Endodermal cell (in vitro differentiated cells): ENCODE results near the gene RNU2-1. TPM values are rescaled to one million over a fixed set of nuclear protein-coding genes. Genes with fewer than 3 reads are reported as not detected.

Source experiments
- DNase-seq: peaks from one replicate; pipeline ENCODE4 v3.0.0-alpha.2; 2017
- H3K27ac ChIP-seq: 2 replicates; pipeline ENCODE4 v1.5.1; 2013; ENCODE audit warnings: mild to moderate bottlenecking, low read depth, low read length, moderate library complexity
- H3K27me3 ChIP-seq: 2 replicates; pipeline ENCODE4 v1.6.1; 2013; ENCODE audit warnings: mild to moderate bottlenecking, low read length, moderate library complexity; ENCODE audit not compliant: insufficient read depth, control insufficient read depth, poor library complexity, severe bottlenecking
- H3K36me3 ChIP-seq: 2 replicates; pipeline ENCODE4 v1.7.0; 2013; ENCODE audit warnings: mild to moderate bottlenecking, low read length, moderate library complexity; ENCODE audit not compliant: control insufficient read depth, insufficient read depth
- H3K4me1 ChIP-seq: one replicate; pipeline ENCODE4 v1.7.0; 2013; ENCODE audit warnings: low read length; ENCODE audit not compliant: control insufficient read depth, insufficient read depth
- H3K4me3 ChIP-seq: 2 replicates; pipeline ENCODE4 v1.5.1; 2013; ENCODE audit warnings: mild to moderate bottlenecking, low read length, moderate library complexity
- H3K9ac ChIP-seq: 2 replicates; pipeline ENCODE4 v1.6.1; 2013; ENCODE audit warnings: mild to moderate bottlenecking, low read length, moderate library complexity; ENCODE audit not compliant: poor library complexity, severe bottlenecking; ENCODE audit errors: extremely low read depth
- H3K9me3 ChIP-seq: 2 replicates; pipeline ENCODE4 v1.6.1; 2013; ENCODE audit warnings: mild to moderate bottlenecking, low read length, moderate library complexity; ENCODE audit not compliant: control insufficient read depth
- H3K27ac Mint-ChIP-seq: 2 replicates; pipeline ENCODE4 v1.8.0; 2020; ENCODE audit warnings: mixed read lengths
- H3K27me3 Mint-ChIP-seq: 2 replicates; pipeline ENCODE4 v1.8.0; 2021; ENCODE audit warnings: mild to moderate bottlenecking, mixed read lengths; ENCODE audit not compliant: insufficient read depth
- H3K36me3 Mint-ChIP-seq: 2 replicates; pipeline ENCODE4 v1.8.0; 2020; ENCODE audit warnings: low read depth, mixed read lengths
- H3K4me1 Mint-ChIP-seq: 2 replicates; pipeline ENCODE4 v1.8.0; 2020; ENCODE audit warnings: mixed read lengths
- H3K4me3 Mint-ChIP-seq: 2 replicates; pipeline ENCODE4 v1.8.0; 2020; ENCODE audit warnings: mild to moderate bottlenecking, moderate library complexity, mixed read lengths
- H3K9me3 Mint-ChIP-seq: 2 replicates; pipeline ENCODE4 v1.8.0; 2020; ENCODE audit warnings: mild to moderate bottlenecking, mixed read lengths
- WGBS, 2 experiments: methylation state at CpG; one replicate each; pipeline versions ENCODE4 v1.1.5 to v1.1.7; 2013; ENCODE audit warnings: missing lambda C conversion rate in 2 of 2, mixed read lengths in 1 of 2; ENCODE audit not compliant: insufficient coverage in 1 of 2, insufficient read length in 1 of 2; 5-methylcytosine and 5-hydroxymethylcytosine counted together
- total RNA-seq, 2 donors: library from RNA; stranded (reverse); fragmentation: NEBNext Ultra II Directional in 1 of 2; extraction: Animal tissue kit (Norgen Biotek cat#: 25700) in 1 of 2; gene quantifications; 2 replicates in 1 of 2; 3 replicates in 1 of 2; pipeline ENCODE4 v1.2.1, GENCODE V29; 2021
- TF ChIP-seq, protein P1 (sequence below): fragments of 200-600 bp; sonication (generic); conservative IDR thresholded peaks from 2 replicates; pipeline ENCODE4 v1.5.0; 2021; ENCODE audit warnings: antibody characterized with exemption, mild to moderate bottlenecking

RNU2-1 gene
- total RNA-seq, 2 donors from 2014 or later = 5,418 to 7,320 TPM

DNA sequence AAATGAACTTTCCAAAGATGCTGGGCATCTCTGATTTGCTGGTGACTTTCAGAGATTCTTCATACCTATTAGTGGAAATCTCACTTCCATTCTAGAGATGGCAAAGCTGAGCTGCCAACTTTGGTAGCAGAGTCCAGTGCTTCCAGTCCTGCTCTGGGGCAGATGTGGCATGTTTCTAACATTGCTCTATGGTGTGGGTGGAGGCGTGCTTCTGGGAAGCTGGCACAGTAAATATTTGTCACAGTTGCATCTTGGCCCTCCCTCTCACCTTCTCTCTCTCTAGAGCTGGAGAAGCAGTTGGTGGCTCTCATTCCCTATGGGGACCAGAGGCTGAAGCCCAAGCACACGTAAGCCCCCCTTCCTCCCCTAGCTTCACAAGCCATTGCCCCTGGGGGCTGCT lies 20.2 kb downstream of the RNU2-1 start:
- Mint-ChIP-seq H3K27ac (no peak overlapping the region), H3K4me1 (peaks cover 21% of the 10 kb centered on the region), H3K9me3 (no peaks in the 10 kb centered on the region), H3K27me3 (no peaks in the 10 kb centered on the region), H3K4me3 (no peak overlapping the region), H3K36me3 (peaks cover 48% of the 10 kb centered on the region)
- 95 to 100% methylated on average over 1 of the region's 2 CpGs for WGBS, 2 experiments
- no peak for DNase-seq
- Histone ChIP-seq H3K4me1 (peaks cover 10% of the 10 kb centered on the region), H3K4me3 (peak overlapping the region; percentile 81), H3K36me3 (peaks cover 44% of the 10 kb centered on the region), H3K27ac (no peak overlapping the region), H3K9ac (no peak overlapping the region), H3K9me3 (no peaks in the 10 kb centered on the region), H3K27me3 (no peaks in the 10 kb centered on the region)
- TF ChIP-seq, protein P1, sequence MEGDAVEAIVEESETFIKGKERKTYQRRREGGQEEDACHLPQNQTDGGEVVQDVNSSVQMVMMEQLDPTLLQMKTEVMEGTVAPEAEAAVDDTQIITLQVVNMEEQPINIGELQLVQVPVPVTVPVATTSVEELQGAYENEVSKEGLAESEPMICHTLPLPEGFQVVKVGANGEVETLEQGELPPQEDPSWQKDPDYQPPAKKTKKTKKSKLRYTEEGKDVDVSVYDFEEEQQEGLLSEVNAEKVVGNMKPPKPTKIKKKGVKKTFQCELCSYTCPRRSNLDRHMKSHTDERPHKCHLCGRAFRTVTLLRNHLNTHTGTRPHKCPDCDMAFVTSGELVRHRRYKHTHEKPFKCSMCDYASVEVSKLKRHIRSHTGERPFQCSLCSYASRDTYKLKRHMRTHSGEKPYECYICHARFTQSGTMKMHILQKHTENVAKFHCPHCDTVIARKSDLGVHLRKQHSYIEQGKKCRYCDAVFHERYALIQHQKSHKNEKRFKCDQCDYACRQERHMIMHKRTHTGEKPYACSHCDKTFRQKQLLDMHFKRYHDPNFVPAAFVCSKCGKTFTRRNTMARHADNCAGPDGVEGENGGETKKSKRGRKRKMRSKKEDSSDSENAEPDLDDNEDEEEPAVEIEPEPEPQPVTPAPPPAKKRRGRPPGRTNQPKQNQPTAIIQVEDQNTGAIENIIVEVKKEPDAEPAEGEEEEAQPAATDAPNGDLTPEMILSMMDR = no peak

DNA sequence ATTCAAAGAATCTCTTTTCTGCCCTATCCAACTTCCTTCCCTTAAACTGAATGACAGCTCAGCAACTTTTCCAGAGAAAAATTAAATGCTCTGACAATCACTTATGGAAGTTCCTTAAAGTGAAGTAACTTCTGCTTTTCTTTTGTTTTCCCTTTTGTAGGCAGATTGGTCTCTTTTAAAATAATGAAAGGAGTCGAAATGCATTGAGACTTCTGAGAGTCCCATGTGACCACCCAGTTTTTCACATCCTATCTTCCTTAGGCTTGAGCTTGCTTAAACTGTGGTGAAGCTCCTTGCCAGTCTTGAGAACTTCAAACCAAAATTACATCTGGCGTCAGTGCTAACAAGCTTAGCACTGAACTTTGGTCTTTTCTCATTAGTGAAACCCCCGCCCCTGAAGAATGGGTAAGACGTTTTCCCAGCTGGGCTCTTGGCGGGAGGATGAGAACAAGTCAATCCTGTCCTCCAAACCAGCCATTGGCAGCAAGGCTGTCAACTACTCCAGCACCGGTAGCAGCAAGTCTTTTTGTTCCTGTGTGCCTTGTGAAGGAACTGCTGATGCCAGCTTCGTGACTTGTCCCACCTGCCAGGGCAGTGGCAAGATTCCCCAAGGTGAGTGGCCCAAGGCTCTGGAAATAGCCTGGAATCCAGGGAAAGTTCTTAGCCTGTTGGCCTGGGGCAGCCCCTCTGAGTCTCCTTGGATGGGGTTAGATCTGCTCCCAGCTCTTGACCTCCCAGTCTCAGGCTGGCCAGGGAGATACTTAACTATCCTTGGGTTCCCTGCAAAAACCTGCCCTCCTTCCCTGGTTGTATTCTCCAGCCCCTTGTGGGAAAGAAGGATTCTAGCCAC lies 20.9 kb downstream of the RNU2-1 start:
- TF ChIP-seq, protein P1 = no peak
- peak overlapping the region; percentile 81 for H3K4me3 Mint-ChIP-seq
- peaks cover 21% of the 10 kb centered on the region for H3K4me1 Mint-ChIP-seq
- WGBS, 2 experiments = 82 to 91% methylated on average over 7 of the region's 7 CpGs
- Histone ChIP-seq H3K27ac (no peak overlapping the region), H3K9me3 (no peaks in the 10 kb centered on the region), H3K27me3 (no peaks in the 10 kb centered on the region), H3K4me3 (peak overlapping the region; percentile 81), H3K4me1 (peaks cover 8% of the 10 kb centered on the region), H3K36me3 (peaks cover 50% of the 10 kb centered on the region), H3K9ac (peak overlapping the region; percentile 76)
- DNase-seq = no peak
- no peaks in the 10 kb centered on the region for H3K27me3 Mint-ChIP-seq
- H3K36me3 Mint-ChIP-seq = peaks cover 53% of the 10 kb centered on the region
- H3K9me3 Mint-ChIP-seq = no peaks in the 10 kb centered on the region
- H3K27ac Mint-ChIP-seq = peak overlapping the region; percentile 96

DNA sequence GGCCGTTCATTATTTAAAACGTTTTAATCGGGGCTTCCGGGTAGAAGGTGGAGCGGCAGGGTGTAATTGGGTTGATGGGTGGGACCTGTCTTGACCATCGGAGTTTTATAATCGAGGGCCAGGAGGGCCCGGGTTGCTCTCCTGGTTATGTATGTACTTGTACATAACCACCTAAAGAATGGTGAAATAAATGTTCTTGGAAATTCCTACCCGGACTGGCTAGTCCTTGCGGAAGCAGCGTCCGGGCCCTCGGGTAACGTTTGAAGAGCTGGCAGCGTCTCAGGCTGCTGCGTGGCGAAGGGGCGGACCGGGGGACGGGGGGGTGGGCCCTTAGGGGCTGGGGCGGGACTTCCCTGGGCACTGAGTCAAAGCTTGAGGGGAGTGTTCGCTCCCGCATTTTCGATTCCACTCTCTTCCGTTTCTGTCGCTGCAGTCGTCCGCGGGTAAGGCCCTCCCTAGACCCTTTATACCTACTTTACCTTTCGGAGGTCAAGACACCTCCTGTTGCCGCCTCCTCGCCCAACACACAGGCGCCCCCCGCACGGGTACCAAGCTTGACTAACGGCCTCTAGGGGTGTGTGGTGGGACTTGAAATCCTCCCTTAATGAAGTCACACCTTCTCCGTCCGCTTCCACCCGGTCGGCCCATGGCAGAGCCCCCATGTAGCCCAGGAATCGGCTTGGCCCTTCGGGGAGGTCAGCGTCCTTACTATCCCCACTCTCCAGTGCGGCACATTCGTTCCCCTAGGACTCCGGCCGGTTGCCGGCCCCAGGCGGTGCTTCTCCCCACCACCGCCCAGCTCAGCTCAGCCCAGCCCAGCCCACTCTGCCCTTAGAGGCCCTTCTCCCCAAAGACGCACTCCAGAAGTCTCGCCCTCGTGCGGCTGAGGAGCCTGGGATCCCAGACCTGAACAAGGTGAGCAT lies 22.0 kb downstream of the RNU2-1 start, which contains the start of gene TMEM106A:
Gene TMEM106A, plus strand, starts transcription at position 396 of the 923 bp plus-strand sequence. CDS start 1,167 bp downstream, outside the sequence.
- peaks cover 8% of the 10 kb centered on the region for H3K4me1 ChIP-seq
- H3K9me3 ChIP-seq = no peaks in the 10 kb centered on the region
- Mint-ChIP-seq H3K36me3 (peaks cover 53% of the 10 kb centered on the region), H3K27me3 (no peaks in the 10 kb centered on the region), H3K27ac (peak within 1 kb of the TSS; percentile 96), H3K4me3 (peak within 1 kb of the TSS; percentile 81), H3K4me1 (peaks cover 21% of the 10 kb centered on the region), H3K9me3 (no peaks in the 10 kb centered on the region)
- 7 to 11% methylated on average over 17 to 54 of the region's 54 CpGs for WGBS, 2 experiments
- peak within 1 kb of the TSS; percentile 81 for H3K4me3 ChIP-seq
- H3K9ac ChIP-seq = peak within 1 kb of the TSS; percentile 76
- H3K27me3 ChIP-seq = no peaks in the 10 kb centered on the region
- peaks cover 46% of the 10 kb centered on the region for H3K36me3 ChIP-seq
- TF ChIP-seq, protein P1 = peak; percentile 74
- H3K27ac ChIP-seq = no peak within 1 kb of the TSS
- DNase-seq = peak; percentile 94
